ENCODE results near the gene ADGRE2.

The ADGRE2 gene

DNA sequence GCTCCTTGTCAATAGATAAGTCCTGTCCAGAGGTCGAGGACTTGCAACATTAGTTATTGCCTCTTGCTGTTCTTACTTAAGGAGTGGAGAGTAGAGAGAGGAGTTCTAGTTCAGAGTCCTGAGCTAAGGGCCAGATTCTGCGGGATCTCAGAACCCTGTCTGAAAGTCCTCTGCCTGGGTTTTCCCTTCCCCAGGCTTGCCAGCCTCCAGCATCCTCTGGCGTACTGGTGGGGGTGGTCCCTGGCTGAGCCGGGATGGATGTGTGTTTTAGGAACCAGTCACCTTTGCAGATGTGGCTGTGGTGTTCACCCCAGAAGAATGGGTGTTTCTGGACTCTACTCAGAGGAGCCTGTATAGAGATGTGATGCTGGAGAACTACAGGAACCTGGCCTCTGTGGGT, 62.5 kb downstream of the ADGRE2 start:
- Histone ChIP-seq H3K27me3 (replicated peaks; ENCODE audit: control insufficient read depth, insufficient read depth, low read length, poor library complexity, severe bottlenecking) (no peaks in the 10 kb centered on the region), H3K4me1 (ENCODE audit: control insufficient read depth, insufficient read depth, low read length, poor library complexity, severe bottlenecking) (no peaks in the 10 kb centered on the region), H3K36me3 (ENCODE audit: control insufficient read depth, insufficient read depth, low read length) (peaks cover 70% of the 10 kb centered on the region), H3K27ac (ENCODE audit: insufficient read depth, low read length, poor library complexity, severe bottlenecking) (no peak overlapping the region), H3K4me3 (ENCODE audit: insufficient read depth, low read depth, low read length, poor library complexity, severe bottlenecking) (no peak overlapping the region), H3K9me3 (ENCODE audit: control insufficient read depth, low read length) (peaks cover 45% of the 10 kb centered on the region)
- DNase-seq = no peak

DNA sequence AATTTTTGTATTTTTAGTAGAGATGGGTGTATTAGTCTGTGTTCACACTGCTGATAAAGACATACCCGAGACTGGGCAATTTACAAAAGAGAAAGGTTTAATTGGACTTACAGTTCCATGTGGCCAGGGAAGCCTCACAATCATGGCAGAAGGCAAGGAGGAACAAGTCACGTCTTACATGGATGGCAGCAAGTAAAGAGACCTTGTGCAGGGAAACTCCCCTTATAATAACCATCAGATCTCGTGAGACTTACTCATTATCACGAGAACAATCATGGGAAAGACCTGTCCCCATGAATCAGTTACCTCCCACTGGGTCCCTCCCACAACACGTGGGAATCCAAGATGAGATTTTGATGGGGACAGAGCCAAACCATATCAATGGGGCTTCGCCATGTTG, 73.9 kb downstream of the ADGRE2 start:
- no peak for DNase-seq
- Histone ChIP-seq H3K27me3 (replicated peaks; ENCODE audit: control insufficient read depth, insufficient read depth, low read length, poor library complexity, severe bottlenecking) (no peaks in the 10 kb centered on the region), H3K4me1 (ENCODE audit: control insufficient read depth, insufficient read depth, low read length, poor library complexity, severe bottlenecking) (no peaks in the 10 kb centered on the region), H3K27ac (ENCODE audit: insufficient read depth, low read length, poor library complexity, severe bottlenecking) (no peak overlapping the region), H3K9me3 (ENCODE audit: control insufficient read depth, low read length) (no peaks in the 10 kb centered on the region), H3K4me3 (ENCODE audit: insufficient read depth, low read depth, low read length, poor library complexity, severe bottlenecking) (no peak overlapping the region), H3K36me3 (ENCODE audit: control insufficient read depth, insufficient read depth, low read length) (peaks cover 82% of the 10 kb centered on the region)

GRCh38 chr19:14703833-14704232, 74.5 kb downstream of the ADGRE2 start:
- DNase-seq = no peak
- Histone ChIP-seq H3K4me3 (ENCODE audit: insufficient read depth, low read depth, low read length, poor library complexity, severe bottlenecking) (no peak overlapping the region), H3K4me1 (ENCODE audit: control insufficient read depth, insufficient read depth, low read length, poor library complexity, severe bottlenecking) (no peaks in the 10 kb centered on the region), H3K27ac (ENCODE audit: insufficient read depth, low read length, poor library complexity, severe bottlenecking) (no peak overlapping the region), H3K36me3 (ENCODE audit: control insufficient read depth, insufficient read depth, low read length) (peaks cover 82% of the 10 kb centered on the region), H3K27me3 (replicated peaks; ENCODE audit: control insufficient read depth, insufficient read depth, low read length, poor library complexity, severe bottlenecking) (no peaks in the 10 kb centered on the region), H3K9me3 (ENCODE audit: control insufficient read depth, low read length) (no peaks in the 10 kb centered on the region)

GRCh38 chr19:14700711-14701375, 77.5 kb downstream of the ADGRE2 start:
- H3K27ac ChIP-seq (ENCODE audit: insufficient read depth, low read length, poor library complexity, severe bottlenecking) = no peak overlapping the region
- no peaks in the 10 kb centered on the region for H3K9me3 ChIP-seq (ENCODE audit: control insufficient read depth, low read length)
- H3K36me3 ChIP-seq (ENCODE audit: control insufficient read depth, insufficient read depth, low read length) = peaks cover 71% of the 10 kb centered on the region
- H3K27me3 ChIP-seq (replicated peaks; ENCODE audit: control insufficient read depth, insufficient read depth, low read length, poor library complexity, severe bottlenecking) = no peaks in the 10 kb centered on the region
- H3K4me1 ChIP-seq (ENCODE audit: control insufficient read depth, insufficient read depth, low read length, poor library complexity, severe bottlenecking) = no peaks in the 10 kb centered on the region
- H3K4me3 ChIP-seq (ENCODE audit: insufficient read depth, low read depth, low read length, poor library complexity, severe bottlenecking) = no peak overlapping the region
- no peak for DNase-seq

- Histone ChIP-seq H3K4me1 (ENCODE audit: control insufficient read depth, insufficient read depth, low read length, poor library complexity, severe bottlenecking) (no peaks in the 10 kb centered on the region), H3K4me3 (ENCODE audit: insufficient read depth, low read depth, low read length, poor library complexity, severe bottlenecking) (no peak overlapping the region), H3K36me3 (ENCODE audit: control insufficient read depth, insufficient read depth, low read length) (peaks cover 70% of the 10 kb centered on the region), H3K9me3 (ENCODE audit: control insufficient read depth, low read length) (no peaks in the 10 kb centered on the region), H3K27ac (ENCODE audit: insufficient read depth, low read length, poor library complexity, severe bottlenecking) (no peak overlapping the region), H3K27me3 (replicated peaks; ENCODE audit: control insufficient read depth, insufficient read depth, low read length, poor library complexity, severe bottlenecking) (no peaks in the 10 kb centered on the region)
- DNase-seq = no peak
Measured at GRCh38 chr19:14699641-14700040, 78.7 kb downstream of the ADGRE2 start.

- no peak overlapping the region for H3K4me3 ChIP-seq (ENCODE audit: insufficient read depth, low read depth, low read length, poor library complexity, severe bottlenecking)
- H3K4me1 ChIP-seq (ENCODE audit: control insufficient read depth, insufficient read depth, low read length, poor library complexity, severe bottlenecking) = no peaks in the 10 kb centered on the region
- no peaks in the 10 kb centered on the region for H3K27me3 ChIP-seq (replicated peaks; ENCODE audit: control insufficient read depth, insufficient read depth, low read length, poor library complexity, severe bottlenecking)
- DNase-seq = no peak
- H3K27ac ChIP-seq (ENCODE audit: insufficient read depth, low read length, poor library complexity, severe bottlenecking) = no peak overlapping the region
- H3K9me3 ChIP-seq (ENCODE audit: control insufficient read depth, low read length) = no peaks in the 10 kb centered on the region
- peaks cover 42% of the 10 kb centered on the region for H3K36me3 ChIP-seq (ENCODE audit: control insufficient read depth, insufficient read depth, low read length)
Measured at GRCh38 chr19:14695471-14695870, 82.9 kb downstream of the ADGRE2 start.

- H3K27me3 ChIP-seq (replicated peaks; ENCODE audit: control insufficient read depth, insufficient read depth, low read length, poor library complexity, severe bottlenecking) = no peaks in the 10 kb centered on the region
- no peaks in the 10 kb centered on the region for H3K9me3 ChIP-seq (ENCODE audit: control insufficient read depth, low read length)
- no peak overlapping the region for H3K4me3 ChIP-seq (ENCODE audit: insufficient read depth, low read depth, low read length, poor library complexity, severe bottlenecking)
- H3K27ac ChIP-seq (ENCODE audit: insufficient read depth, low read length, poor library complexity, severe bottlenecking) = no peak overlapping the region
- peaks cover 35% of the 10 kb centered on the region for H3K36me3 ChIP-seq (ENCODE audit: control insufficient read depth, insufficient read depth, low read length)
- no peaks in the 10 kb centered on the region for H3K4me1 ChIP-seq (ENCODE audit: control insufficient read depth, insufficient read depth, low read length, poor library complexity, severe bottlenecking)
- DNase-seq = no peak
Measured at GRCh38 chr19:14694641-14695266, 83.6 kb downstream of the ADGRE2 start.

GRCh38 chr19:14689598-14690503, 88.5 kb downstream of the ADGRE2 start, which contains the start of gene ZNF333:
Gene ZNF333 (plus strand): TSS chr19:14690048. CDS start chr19:14693492, 3,444 bp downstream.
- peak; percentile 90 to 97 (median 95) for DNase-seq
- Histone ChIP-seq H3K27ac (ENCODE audit: insufficient read depth, low read length, poor library complexity, severe bottlenecking) (peak within 1 kb of the TSS; percentile 88), H3K9me3 (ENCODE audit: control insufficient read depth, low read length) (no peaks in the 10 kb centered on the region), H3K27me3 (replicated peaks; ENCODE audit: control insufficient read depth, insufficient read depth, low read length, poor library complexity, severe bottlenecking) (no peaks in the 10 kb centered on the region), H3K36me3 (ENCODE audit: control insufficient read depth, insufficient read depth, low read length) (peaks cover 5% of the 10 kb centered on the region), H3K4me1 (ENCODE audit: control insufficient read depth, insufficient read depth, low read length, poor library complexity, severe bottlenecking) (no peaks in the 10 kb centered on the region), H3K4me3 (ENCODE audit: insufficient read depth, low read depth, low read length, poor library complexity, severe bottlenecking) (peak within 1 kb of the TSS; percentile 56)

DNA sequence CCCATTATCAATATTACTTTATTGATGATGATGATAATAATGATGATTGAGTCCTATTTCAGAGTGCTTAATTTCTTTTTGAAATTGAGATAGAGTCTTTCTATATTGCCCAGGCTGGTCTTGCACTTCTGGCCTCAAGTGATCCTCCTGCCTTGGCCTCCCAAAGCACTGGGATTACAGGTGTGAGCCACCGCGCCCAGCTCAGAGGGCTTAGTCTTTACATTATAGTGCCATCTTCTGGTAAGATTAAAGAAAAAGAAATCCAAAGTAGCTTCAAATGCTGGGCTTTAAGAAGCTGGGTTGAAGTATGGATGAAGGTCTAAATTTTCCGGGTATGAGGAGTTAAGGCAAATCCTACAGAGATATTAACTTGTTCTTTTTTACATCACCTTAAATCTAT, 91.9 kb downstream of the ADGRE2 start:
- Histone ChIP-seq H3K4me1 (ENCODE audit: control insufficient read depth, insufficient read depth, low read length, poor library complexity, severe bottlenecking) (no peaks in the 10 kb centered on the region), H3K36me3 (ENCODE audit: control insufficient read depth, insufficient read depth, low read length) (no peaks in the 10 kb centered on the region), H3K9me3 (ENCODE audit: control insufficient read depth, low read length) (no peaks in the 10 kb centered on the region), H3K4me3 (ENCODE audit: insufficient read depth, low read depth, low read length, poor library complexity, severe bottlenecking) (no peak overlapping the region), H3K27ac (ENCODE audit: insufficient read depth, low read length, poor library complexity, severe bottlenecking) (no peak overlapping the region), H3K27me3 (replicated peaks; ENCODE audit: control insufficient read depth, insufficient read depth, low read length, poor library complexity, severe bottlenecking) (no peaks in the 10 kb centered on the region)
- DNase-seq = peak in 1 of 3 donors; percentile 8

GRCh38 chr19:14683439-14683838, 94.9 kb downstream of the ADGRE2 start:
- Histone ChIP-seq H3K4me1 (ENCODE audit: control insufficient read depth, insufficient read depth, low read length, poor library complexity, severe bottlenecking) (no peaks in the 10 kb centered on the region), H3K4me3 (ENCODE audit: insufficient read depth, low read depth, low read length, poor library complexity, severe bottlenecking) (no peak overlapping the region), H3K9me3 (ENCODE audit: control insufficient read depth, low read length) (no peaks in the 10 kb centered on the region), H3K27ac (ENCODE audit: insufficient read depth, low read length, poor library complexity, severe bottlenecking) (no peak overlapping the region), H3K27me3 (replicated peaks; ENCODE audit: control insufficient read depth, insufficient read depth, low read length, poor library complexity, severe bottlenecking) (no peaks in the 10 kb centered on the region), H3K36me3 (ENCODE audit: control insufficient read depth, insufficient read depth, low read length) (no peaks in the 10 kb centered on the region)
- no peak for DNase-seq

All from effector memory CD4-positive, alpha-beta T cell (primary cell).